Endothelial cell (in vitro differentiated cells): ENCODE data around the gene MYLK2. TPM values are rescaled to one million over a fixed set of nuclear protein-coding genes. Genes with fewer than 3 reads are reported as not detected.
A peak's percentile ranks its signal among the peaks of the same experiment; 100 is the strongest.

ENCODE experiments used
- DNase-seq: peaks from one replicate; pipeline ENCODE4 v3.0.0; 2021; ENCODE audit warnings: low spot score
- H3K27ac Mint-ChIP-seq: one replicate; pipeline ENCODE4 v1.8.0; 2021; ENCODE audit warnings: mixed read lengths, inconsistent platforms; ENCODE audit not compliant: unreplicated experiment
- H3K27me3 Mint-ChIP-seq: one replicate; pipeline ENCODE4 v1.8.0; 2021; ENCODE audit warnings: mild to moderate bottlenecking, moderate library complexity, mixed read lengths, inconsistent platforms; ENCODE audit not compliant: unreplicated experiment
- H3K36me3 Mint-ChIP-seq: one replicate; pipeline ENCODE4 v1.8.0; 2021; ENCODE audit warnings: mild to moderate bottlenecking, low read depth, mixed read lengths, inconsistent platforms; ENCODE audit not compliant: unreplicated experiment
- H3K4me1 Mint-ChIP-seq: one replicate; pipeline ENCODE4 v1.8.0; 2021; ENCODE audit warnings: mild to moderate bottlenecking, mixed read lengths, inconsistent platforms; ENCODE audit not compliant: unreplicated experiment
- H3K4me3 Mint-ChIP-seq: one replicate; pipeline ENCODE4 v1.8.0; 2021; ENCODE audit warnings: mild to moderate bottlenecking, mixed read lengths, inconsistent platforms; ENCODE audit not compliant: unreplicated experiment
- H3K9me3 Mint-ChIP-seq: one replicate; pipeline ENCODE4 v1.8.0; 2021; ENCODE audit warnings: mixed read lengths, inconsistent platforms; ENCODE audit not compliant: unreplicated experiment
- CTCF ChIP-seq: fragments of 200-600 bp; sonication (generic); IDR thresholded peaks from one replicate; pipeline ENCODE4 v1.5.0; 2021; ENCODE audit warnings: antibody characterized with exemption; ENCODE audit not compliant: unreplicated experiment
- total RNA-seq: library from RNA; stranded (reverse); fragmentation: NEBNext Ultra II Directional; extraction: Animal tissue kit (Norgen Biotek cat#: 25700); gene quantifications from one replicate; pipeline ENCODE4 v1.2.1, GENCODE V29; 2021; ENCODE audit not compliant: unreplicated experiment

The MYLK2 gene
- total RNA-seq, 1 donor from 2014 or later, result 1.7 TPM

GRCh38 chr20:31830406-31830981 is 11.3 kb downstream of the MYLK2 start:
- Mint-ChIP-seq H3K36me3 (peaks cover 4% of the 10 kb centered on the region), H3K9me3 (no peaks in the 10 kb centered on the region), H3K4me3 (no peak overlapping the region), H3K4me1 (peaks cover 27% of the 10 kb centered on the region), H3K27me3 (peaks cover 7% of the 10 kb centered on the region), H3K27ac (no peak overlapping the region)
- DNase-seq, result no peak
- TF ChIP-seq CTCF, result no peak

- Mint-ChIP-seq H3K27me3 (peaks cover 7% of the 10 kb centered on the region), H3K27ac (no peak overlapping the region), H3K4me3 (no peak overlapping the region), H3K9me3 (no peaks in the 10 kb centered on the region), H3K4me1 (peaks cover 27% of the 10 kb centered on the region), H3K36me3 (peaks cover 4% of the 10 kb centered on the region)
- TF ChIP-seq CTCF, result no peak
- DNase-seq, result no peak
Observed at GRCh38 chr20:31831211-31831610, 12.1 kb downstream of the MYLK2 start.

- H3K27ac Mint-ChIP-seq, result no peak overlapping the region
Observed at GRCh38 chr20:31831771-31832306, 12.7 kb downstream of the MYLK2 start.

GRCh38 chr20:31833130-31833930 is 14.2 kb downstream of the MYLK2 start:
- Mint-ChIP-seq H3K9me3 (no peaks in the 10 kb centered on the region), H3K27ac (no peak overlapping the region), H3K4me1 (peaks cover 27% of the 10 kb centered on the region), H3K36me3 (peaks cover 3% of the 10 kb centered on the region), H3K4me3 (no peak overlapping the region), H3K27me3 (peaks cover 7% of the 10 kb centered on the region)
- TF ChIP-seq CTCF, result peak; percentile 93
- DNase-seq, result peak; percentile 94

More at GRCh38 chr20:31831771-31832306, 12.7 kb downstream of the MYLK2 start:
- Mint-ChIP-seq H3K4me1 (peaks cover 27% of the 10 kb centered on the region), H3K4me3 (no peak overlapping the region), H3K36me3 (peaks cover 4% of the 10 kb centered on the region), H3K9me3 (no peaks in the 10 kb centered on the region), H3K27me3 (peaks cover 7% of the 10 kb centered on the region)
- TF ChIP-seq CTCF, result no peak
- no peak for DNase-seq

- no peak overlapping the region for H3K27ac Mint-ChIP-seq
- peaks cover 20% of the 10 kb centered on the region for H3K4me1 Mint-ChIP-seq
- TF ChIP-seq CTCF, result no peak
- no peak for DNase-seq
- H3K27me3 Mint-ChIP-seq, result peaks cover 7% of the 10 kb centered on the region
- no peak overlapping the region for H3K4me3 Mint-ChIP-seq
- H3K9me3 Mint-ChIP-seq, result no peaks in the 10 kb centered on the region
- H3K36me3 Mint-ChIP-seq, result no peaks in the 10 kb centered on the region
Observed at GRCh38 chr20:31833931-31834521, 14.9 kb downstream of the MYLK2 start.
